Inflammatory macrophage treated with lipopolysaccharide for 4 hours (primary cell): ENCODE results near the gene JMY.

Experiments
- DNase-seq: peaks from one replicate; pipeline ENCODE4 v3.0.0-alpha.2; 2020

The JMY gene

DNA sequence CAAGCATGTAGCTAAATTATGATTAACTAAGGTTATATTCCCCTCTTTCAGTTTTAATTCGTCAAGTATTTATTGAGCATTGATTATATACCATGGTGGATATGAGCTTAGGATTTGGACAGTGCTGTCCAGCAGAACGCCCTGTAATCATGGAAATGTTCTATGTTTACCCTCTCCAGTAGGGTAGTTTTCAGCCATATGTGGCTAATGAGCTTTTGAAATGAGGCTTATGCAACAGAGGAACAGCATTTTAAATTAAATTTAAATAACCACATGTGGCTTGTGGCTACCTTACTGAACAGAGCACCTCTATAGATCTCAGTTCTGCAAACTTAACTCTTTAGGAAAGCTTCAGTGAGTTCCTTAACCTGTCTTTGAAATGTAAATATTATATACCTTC is 59.1 kb downstream of the JMY start:
- no peak for DNase-seq

DNA sequence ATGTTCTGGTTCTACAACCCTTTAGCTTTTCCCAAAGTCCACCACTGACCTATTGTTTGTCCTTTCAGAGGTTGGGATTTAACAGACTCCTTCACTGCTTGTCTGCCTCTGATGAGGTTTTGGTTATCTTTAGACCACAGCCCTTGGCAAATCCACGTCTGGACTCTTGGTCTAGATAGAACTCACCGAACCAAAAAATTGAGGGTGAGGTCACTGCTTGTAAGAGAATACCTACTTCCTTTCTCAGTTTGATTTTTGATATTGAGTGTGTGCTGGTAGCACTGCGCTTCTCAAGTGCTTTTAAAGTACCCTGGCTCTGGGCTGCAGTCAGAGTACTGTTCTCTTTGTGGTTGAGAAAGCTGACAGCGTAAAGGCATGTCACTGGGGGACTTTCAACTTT is 61.7 kb downstream of the JMY start:
- DNase-seq: no peak

DNA sequence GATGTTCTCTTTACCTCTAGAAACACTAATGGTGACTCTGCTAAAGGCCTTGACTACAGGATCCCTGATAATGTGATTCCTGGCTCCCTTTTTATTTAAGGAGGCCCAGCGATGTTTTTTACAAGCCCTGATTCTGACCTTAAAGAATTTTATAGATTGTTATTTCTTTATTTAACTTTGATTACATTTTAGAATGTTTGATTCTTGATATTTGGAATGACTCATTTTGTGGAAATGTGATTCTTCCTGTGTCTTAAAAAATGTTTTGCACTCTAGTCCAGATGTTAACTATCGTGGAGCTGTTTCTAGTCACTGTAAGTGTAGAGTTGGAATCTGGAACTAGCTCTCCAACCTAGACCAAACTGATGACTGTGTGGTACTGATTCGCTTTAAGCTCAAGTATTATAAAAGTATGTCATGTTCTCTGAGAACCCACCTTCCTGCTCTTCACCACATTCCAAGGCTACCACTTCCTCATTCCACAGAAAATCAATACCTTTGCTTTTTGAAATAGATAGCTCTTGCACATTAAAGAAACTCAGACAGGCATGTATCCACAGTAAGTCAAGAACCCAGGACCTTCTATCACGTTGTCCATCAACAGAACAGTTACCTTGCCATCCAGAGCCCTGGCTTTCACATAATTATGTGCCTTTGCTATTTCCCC is 65.2 kb downstream of the JMY start:
- no peak for DNase-seq

DNA sequence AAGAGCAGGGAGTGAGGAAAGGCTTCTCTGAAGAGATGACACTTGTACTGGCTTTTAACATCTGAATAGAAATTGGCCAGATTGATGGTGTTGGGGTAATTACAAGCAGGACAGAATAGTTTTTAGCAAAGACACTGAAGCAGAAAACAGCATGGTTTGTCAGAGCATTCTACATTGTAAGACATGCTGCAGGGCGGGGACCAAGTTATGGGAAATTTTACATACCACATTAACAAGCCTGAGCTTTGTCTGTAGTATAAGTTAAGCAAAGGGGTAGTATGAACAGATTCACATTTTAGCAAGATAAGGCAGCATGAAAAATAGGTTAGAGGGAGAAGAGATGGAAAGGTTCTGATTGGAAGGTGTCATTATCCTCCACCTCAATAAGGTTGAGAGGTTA is 66.5 kb downstream of the JMY start:
- no peak for DNase-seq

DNA sequence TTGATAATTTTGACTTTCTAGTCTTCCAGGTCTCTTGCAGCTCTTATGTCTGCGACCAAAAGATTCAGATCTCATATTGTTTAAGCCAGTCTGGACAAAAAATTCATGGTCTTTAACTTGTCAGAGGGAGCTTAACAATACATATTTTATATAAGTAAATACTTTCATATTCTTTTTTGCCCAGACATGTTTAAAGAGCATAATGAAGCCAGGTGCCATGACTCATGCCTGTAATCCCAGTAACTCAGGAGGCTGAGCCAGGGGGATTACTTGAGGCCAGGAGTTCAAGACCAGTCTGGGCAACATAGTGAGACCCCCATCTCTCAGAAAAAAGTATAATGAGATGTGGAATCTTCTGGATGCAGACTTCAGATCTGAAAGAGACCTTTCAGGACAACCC is 69.8 kb downstream of the JMY start:
- no peak for DNase-seq

DNA sequence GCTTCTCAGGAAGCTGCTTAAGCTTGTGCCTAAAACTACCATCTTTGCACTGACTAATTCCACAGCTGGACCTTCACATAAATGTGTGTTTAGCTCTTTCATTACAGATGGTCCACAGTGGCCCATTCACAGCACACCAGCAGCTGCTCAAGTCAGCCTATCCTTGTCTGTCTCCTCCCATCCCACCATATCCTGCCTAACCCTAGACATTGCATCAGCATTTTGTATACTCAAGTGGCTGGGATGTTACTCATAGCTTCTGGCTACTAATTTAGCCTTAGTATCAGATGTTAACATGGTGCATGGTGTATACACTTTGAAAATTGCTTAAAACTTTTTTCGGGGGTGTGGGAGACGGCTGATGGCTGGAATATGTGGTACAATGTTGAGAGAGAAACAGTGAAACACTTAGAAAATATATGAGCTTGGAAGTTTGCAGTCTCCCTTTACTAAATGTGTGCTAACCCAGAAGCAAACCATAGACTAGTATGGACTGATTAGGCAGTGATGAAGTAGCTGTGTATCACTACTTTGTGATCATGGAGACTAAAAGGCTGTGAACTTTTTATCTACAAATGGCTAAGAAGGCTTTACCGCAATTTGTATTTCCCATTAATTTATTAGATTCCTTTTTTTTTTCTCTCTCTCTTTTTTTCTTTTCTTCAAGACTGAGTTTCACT is 83.1 kb downstream of the JMY start:
- DNase-seq: peak; percentile 28

DNA sequence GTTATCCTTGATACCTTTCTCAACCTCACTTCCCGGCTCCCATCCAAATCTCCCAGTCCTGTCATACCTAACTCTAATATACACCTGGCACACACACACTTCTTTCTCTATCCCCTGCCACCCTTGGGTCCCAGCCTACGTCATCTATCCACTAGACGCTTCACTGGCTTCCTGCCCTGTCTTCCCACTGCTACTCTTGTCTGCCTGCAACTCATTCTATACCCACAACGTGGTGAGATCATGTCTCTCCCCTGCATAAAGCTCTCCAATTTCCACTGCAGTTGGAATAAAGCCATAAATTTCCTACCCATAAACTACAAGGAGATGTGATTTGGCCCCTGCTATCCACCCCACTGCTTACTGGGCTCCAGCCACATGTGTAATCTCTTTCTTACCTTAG is 93.5 kb downstream of the JMY start:
- DNase-seq: no peak

DNA sequence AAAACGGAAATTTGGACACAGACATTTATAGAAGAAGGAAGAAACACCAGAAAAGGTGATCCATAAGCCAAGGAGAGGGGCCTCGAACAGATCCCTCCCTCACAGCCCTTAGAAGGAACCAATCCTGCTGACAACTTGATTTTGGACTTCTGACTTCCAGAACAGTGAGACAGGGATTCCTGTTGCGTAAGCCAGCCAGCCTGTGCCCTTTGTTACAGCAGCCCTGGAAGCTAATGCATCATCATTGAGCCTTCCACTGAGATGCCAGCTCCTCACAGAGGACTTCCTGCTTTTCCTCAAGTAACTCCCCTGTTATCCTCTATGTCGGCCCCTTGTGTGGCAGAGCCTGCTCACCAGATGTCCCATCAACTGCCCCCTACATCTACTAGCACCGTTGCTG is 94.1 kb downstream of the JMY start:
- DNase-seq: no peak

DNA sequence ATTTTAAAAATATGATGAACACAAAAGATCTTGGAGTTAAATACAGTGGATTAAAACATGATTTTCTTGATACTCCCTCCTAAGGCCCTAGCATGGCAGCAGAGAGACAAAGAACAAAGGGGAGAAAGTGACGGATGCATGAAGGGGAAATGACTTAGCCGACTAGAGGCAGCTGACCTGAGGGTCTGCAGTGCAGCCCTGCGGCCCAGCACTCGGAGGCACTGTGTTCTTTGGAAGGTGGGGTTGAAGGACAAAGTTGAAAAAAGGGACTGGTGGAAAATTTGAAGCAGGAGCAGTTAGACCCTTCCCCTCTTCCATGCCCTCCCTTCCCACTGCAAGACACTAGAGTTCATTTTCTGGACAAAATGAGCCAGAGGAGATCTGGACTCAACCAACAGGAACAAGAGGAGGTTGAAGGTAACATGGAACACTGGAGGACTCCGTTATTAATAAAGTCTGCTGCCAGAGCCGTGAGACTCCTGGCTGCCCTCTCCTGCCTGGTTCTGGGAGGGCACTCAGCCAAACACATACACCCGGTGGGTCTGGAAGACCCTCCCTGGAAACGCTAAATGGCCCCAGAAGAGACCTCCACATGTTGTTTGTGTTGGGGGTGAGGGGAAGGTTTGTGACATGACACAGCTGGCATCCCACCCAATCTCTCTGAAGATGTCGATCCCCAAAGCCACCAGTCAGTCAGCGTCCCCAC is 98.1 kb downstream of the JMY start:
- DNase-seq: no peak

DNA sequence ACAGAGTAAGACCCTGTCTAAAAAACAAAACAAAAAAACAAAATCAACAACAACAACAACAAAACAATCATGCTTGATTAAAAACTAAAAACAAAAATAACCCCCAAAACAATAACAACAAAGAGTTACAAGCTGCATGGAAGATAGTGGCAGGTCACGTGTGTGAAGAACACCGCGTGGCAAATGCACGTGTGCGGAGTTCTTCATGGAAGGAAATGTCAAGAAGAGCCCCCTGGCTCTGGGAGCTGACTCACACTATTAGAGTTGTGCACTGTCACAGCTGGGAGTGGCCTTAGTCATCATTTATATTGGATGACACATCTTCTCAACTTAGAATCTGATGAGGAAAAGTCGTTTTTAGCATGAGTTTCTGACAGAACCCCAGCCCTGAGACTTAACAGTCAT is 110.5 kb downstream of the JMY start:
- DNase-seq: no peak

DNA sequence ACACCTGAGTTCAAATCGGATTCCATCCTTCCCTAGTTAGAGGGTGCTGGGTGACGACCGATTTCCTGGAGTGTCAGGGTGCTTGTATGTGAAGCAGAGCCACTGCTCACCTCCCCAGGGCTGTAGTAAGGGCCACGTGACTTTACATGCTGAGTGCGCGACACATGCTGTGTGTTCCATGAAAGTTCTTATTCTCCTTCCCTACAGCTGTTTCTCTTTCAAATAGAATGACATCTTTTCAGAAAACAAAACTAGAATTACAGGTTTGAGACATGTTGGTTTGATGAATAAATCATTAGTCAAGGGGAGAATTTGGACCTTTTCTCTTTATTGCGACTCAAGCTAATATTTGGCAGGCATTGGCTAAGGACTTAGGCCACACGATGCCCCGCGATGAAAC is 113.1 kb downstream of the JMY start:
- DNase-seq: no peak

DNA sequence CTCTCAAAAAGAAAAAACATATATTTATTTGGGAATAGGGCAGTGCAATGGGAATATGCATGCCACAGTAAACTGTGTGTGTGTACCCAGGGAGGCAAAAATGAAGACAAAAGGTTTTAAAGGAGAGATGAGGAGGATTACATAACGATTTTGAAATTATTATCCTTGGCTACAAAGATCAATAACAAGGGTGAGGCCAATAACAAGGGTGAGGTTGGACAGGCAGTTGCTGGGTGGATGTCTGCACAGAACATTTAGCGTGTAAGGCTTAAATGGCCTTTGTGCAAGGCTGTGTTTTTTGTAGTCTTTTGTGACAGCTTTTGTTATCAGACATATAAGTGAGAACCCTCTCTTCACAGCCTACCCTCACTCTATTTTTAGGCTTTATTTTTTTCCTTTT is 114.0 kb downstream of the JMY start:
- DNase-seq: no peak

DNA sequence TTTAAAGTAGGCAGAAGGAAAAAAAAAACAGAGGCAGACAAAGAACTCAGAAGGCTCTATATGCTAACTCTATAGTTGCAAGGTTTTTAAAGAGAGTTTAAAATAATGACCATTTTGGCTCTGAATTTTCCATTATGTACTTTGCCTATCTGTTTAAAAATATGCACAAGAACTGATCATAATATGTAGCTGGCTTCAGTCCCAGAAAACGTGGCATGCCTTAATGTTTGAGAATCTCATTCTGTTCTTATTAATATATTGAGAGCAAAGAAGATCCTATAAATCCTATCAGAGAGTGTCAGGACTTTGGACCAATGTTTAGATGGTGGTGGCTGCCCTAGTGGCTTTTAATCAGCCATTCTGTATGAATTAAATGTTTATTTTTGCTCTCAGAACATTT is 121.5 kb downstream of the JMY start:
- DNase-seq: no peak
